NCI-H187 treated with DMSO at 0.1 percent for 48 hours (cell line): ENCODE data around the gene SUCLG2.
A peak's percentile ranks its signal among the peaks of the same experiment; 100 is the strongest.

ENCODE experiments used
- DNase-seq: peaks from one replicate; lab custom pipeline; 2025; lab: John Stamatoyannopoulos, UW

Gene SUCLG2

GRCh38 chr3:67654099-67654843 lies at the start of gene SUCLG2:
TSS of gene SUCLG2 (minus strand) at chr3:67654612. CDS start at chr3:67654586, 26 bp downstream.
- DNase-seq: no peak

- DNase-seq: no peak
Measured at GRCh38 chr3:67700596-67700995, 46.2 kb upstream of the SUCLG2 start.

GRCh38 chr3:67699882-67700281 lies 45.5 kb upstream of the SUCLG2 start:
- DNase-seq: no peak

GRCh38 chr3:67692621-67693020 lies 38.2 kb upstream of the SUCLG2 start:
- DNase-seq: no peak

- no peak for DNase-seq
Measured at GRCh38 chr3:67691926-67692325, 37.5 kb upstream of the SUCLG2 start.

- no peak for DNase-seq
Measured at GRCh38 chr3:67691207-67691606, 36.8 kb upstream of the SUCLG2 start.

GRCh38 chr3:67689806-67690205 lies 35.4 kb upstream of the SUCLG2 start:
- no peak for DNase-seq

GRCh38 chr3:67688231-67688630 lies 33.8 kb upstream of the SUCLG2 start:
- DNase-seq: peak; percentile 0

- no peak for DNase-seq
Measured at GRCh38 chr3:67686069-67686468, 31.7 kb upstream of the SUCLG2 start.

GRCh38 chr3:67685499-67685898 lies 31.1 kb upstream of the SUCLG2 start:
- DNase-seq: no peak

GRCh38 chr3:67684211-67684610 lies 29.8 kb upstream of the SUCLG2 start:
- DNase-seq: no peak

GRCh38 chr3:67683522-67683921 lies 29.1 kb upstream of the SUCLG2 start:
- DNase-seq: no peak

GRCh38 chr3:67678665-67679064 lies 24.3 kb upstream of the SUCLG2 start:
- DNase-seq: peak; percentile 24

- DNase-seq: no peak
Measured at GRCh38 chr3:67674055-67674454, 19.6 kb upstream of the SUCLG2 start.

GRCh38 chr3:67662733-67663132 lies 8.3 kb upstream of the SUCLG2 start:
- DNase-seq: no peak

- DNase-seq: no peak
Measured at GRCh38 chr3:67661089-67661488, 6.7 kb upstream of the SUCLG2 start.

GRCh38 chr3:67657192-67657591 lies 2.8 kb upstream of the SUCLG2 start:
- DNase-seq: no peak

- DNase-seq: no peak
Measured at GRCh38 chr3:67656614-67657013, 2.2 kb upstream of the SUCLG2 start.

- DNase-seq: no peak
Measured at GRCh38 chr3:67655364-67656121, 1.1 kb upstream of the SUCLG2 start.

- no peak for DNase-seq
Measured at GRCh38 chr3:67654844-67655177, 399 bp upstream of the SUCLG2 start.

GRCh38 chr3:67653425-67654098 lies 850 bp downstream of the SUCLG2 start:
- DNase-seq: no peak

- DNase-seq: no peak
Measured at GRCh38 chr3:67650084-67650483, 4.3 kb downstream of the SUCLG2 start.

- DNase-seq: no peak
Measured at GRCh38 chr3:67649681-67650080, 4.7 kb downstream of the SUCLG2 start.
